ENCODE data around the gene FOXP1.
A peak's percentile ranks its signal among the peaks of the same experiment; 100 is the strongest.

Gene FOXP1

DNA sequence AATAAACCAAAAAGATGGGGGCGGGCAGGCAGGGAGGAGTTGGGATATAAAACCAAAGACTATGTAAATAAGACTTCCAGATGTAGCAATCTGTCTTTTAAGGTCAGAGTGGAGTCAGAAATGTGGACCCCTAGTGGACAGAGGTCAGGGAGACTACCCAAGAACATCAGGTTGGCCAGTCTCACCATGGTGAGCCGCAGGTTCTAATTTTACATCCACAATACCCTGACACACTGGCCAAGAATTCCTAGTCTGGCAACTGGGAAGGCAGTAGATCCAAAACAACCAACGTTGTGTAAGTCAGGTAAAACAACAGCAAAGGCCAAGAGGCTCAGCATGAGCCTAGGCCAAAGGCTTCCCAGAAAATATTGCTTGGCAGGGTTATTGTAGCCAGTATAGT is 203.4 kb downstream of the FOXP1 start:
- Histone ChIP-seq H4K20me1 (ENCODE audit: insufficient read depth, low read length) (no peaks in the 10 kb centered on the region), H3K27me3 (ENCODE audit: insufficient read depth, low read length) (no peaks in the 10 kb centered on the region), H3K4me2 (ENCODE audit: low read length) (no peak overlapping the region), H3K9me3 (ENCODE audit: low read length) (no peaks in the 10 kb centered on the region), H3F3A (ENCODE audit: insufficient read depth, low read length) (no peaks in the 10 kb centered on the region), H3K36me3 (ENCODE audit: insufficient read depth, low read length) (0 out of 2 replicates have a peak, but pooled peaks cover 7% of the 10 kb centered on the region), H3K4me1 (ENCODE audit: insufficient read depth, low read length, severe bottlenecking) (peaks cover 35% of the 10 kb centered on the region), H3K9me2 (ENCODE audit: low read depth, low read length) (no peaks in the 10 kb centered on the region), H2AFZ (ENCODE audit: low read length) (no peak overlapping the region), H3K79me2 (ENCODE audit: insufficient read depth, low read length) (peaks cover 34% of the 10 kb centered on the region), H3K27ac (ENCODE audit: low read depth, low read length, poor library complexity, severe bottlenecking) (no peak overlapping the region), H3K9ac (ENCODE audit: low read length) (no peak overlapping the region), H3K4me3 (ENCODE audit: low read depth, low read length, poor library complexity, severe bottlenecking) (no peak overlapping the region)
- TF ChIP-seq CTCF (IDR thresholded peaks at IDR 0.05; ENCODE audit: low read length) (peak; percentile 46; the same call in 1 of the 2 replicates), EZH2 (IDR thresholded peaks at IDR 0.05; ENCODE audit: borderline replicate concordance, low read length) (no peak)

GRCh38 chr3:71378509-71378908 is 205.0 kb downstream of the FOXP1 start:
- Histone ChIP-seq H3K79me2 (ENCODE audit: insufficient read depth, low read length) (peaks cover 34% of the 10 kb centered on the region), H3K4me1 (ENCODE audit: insufficient read depth, low read length, severe bottlenecking) (peaks cover 45% of the 10 kb centered on the region), H3F3A (ENCODE audit: insufficient read depth, low read length) (no peaks in the 10 kb centered on the region), H3K27me3 (ENCODE audit: insufficient read depth, low read length) (no peaks in the 10 kb centered on the region), H2AFZ (ENCODE audit: low read length) (no peak overlapping the region), H4K20me1 (ENCODE audit: insufficient read depth, low read length) (no peaks in the 10 kb centered on the region), H3K9me2 (ENCODE audit: low read depth, low read length) (no peaks in the 10 kb centered on the region), H3K4me3 (ENCODE audit: low read depth, low read length, poor library complexity, severe bottlenecking) (no peak overlapping the region), H3K4me2 (ENCODE audit: low read length) (no peak overlapping the region), H3K27ac (ENCODE audit: low read depth, low read length, poor library complexity, severe bottlenecking) (no peak overlapping the region), H3K36me3 (ENCODE audit: insufficient read depth, low read length) (0 out of 2 replicates have a peak, but pooled peaks cover 7% of the 10 kb centered on the region), H3K9me3 (ENCODE audit: low read length) (no peaks in the 10 kb centered on the region), H3K9ac (ENCODE audit: low read length) (no peak overlapping the region)
- TF ChIP-seq EZH2 (IDR thresholded peaks at IDR 0.05; ENCODE audit: borderline replicate concordance, low read length) (no peak), CTCF (IDR thresholded peaks at IDR 0.05; ENCODE audit: low read length) (no peak)

DNA sequence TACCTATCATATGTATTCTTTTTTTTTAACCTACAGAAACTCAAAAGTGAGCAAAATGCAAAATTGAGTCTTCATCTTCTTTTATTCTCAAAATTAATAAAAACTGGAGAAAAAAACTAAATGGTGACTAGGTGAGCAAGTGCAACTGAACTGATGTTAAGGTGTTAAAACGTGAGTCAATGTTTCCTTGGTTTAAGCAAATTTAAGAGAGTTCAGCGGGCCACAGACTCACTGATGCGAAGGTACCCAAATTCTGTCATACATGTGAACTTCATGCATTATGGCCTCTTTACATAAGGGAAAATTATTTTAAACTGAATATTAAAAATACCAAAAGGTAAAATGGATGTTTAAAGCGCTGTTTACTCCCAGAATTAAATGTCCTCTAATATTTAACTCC is 206.6 kb downstream of the FOXP1 start:
- Histone ChIP-seq H3F3A (ENCODE audit: insufficient read depth, low read length) (no peaks in the 10 kb centered on the region), H3K9me3 (ENCODE audit: low read length) (no peaks in the 10 kb centered on the region)

More for the DNA sequence above, 206.6 kb downstream of the FOXP1 start:
- H3K36me3 ChIP-seq (ENCODE audit: insufficient read depth, low read length) = 0 out of 2 replicates have a peak, but pooled peaks cover 3% of the 10 kb centered on the region
- peak overlapping the region; percentile 43 for H3K27ac ChIP-seq (ENCODE audit: low read depth, low read length, poor library complexity, severe bottlenecking)
- H3K9ac ChIP-seq (ENCODE audit: low read length) = no peak overlapping the region
- no peaks in the 10 kb centered on the region for H4K20me1 ChIP-seq (ENCODE audit: insufficient read depth, low read length)
- no peak overlapping the region for H3K4me3 ChIP-seq (ENCODE audit: low read depth, low read length, poor library complexity, severe bottlenecking)
- H3K79me2 ChIP-seq (ENCODE audit: insufficient read depth, low read length) = peaks cover 31% of the 10 kb centered on the region
- TF ChIP-seq CTCF (IDR thresholded peaks at IDR 0.05; ENCODE audit: low read length) (no peak), EZH2 (IDR thresholded peaks at IDR 0.05; ENCODE audit: borderline replicate concordance, low read length) (no peak)
- peaks cover 57% of the 10 kb centered on the region for H3K4me1 ChIP-seq (ENCODE audit: insufficient read depth, low read length, severe bottlenecking)
- H3K4me2 ChIP-seq (ENCODE audit: low read length) = peak overlapping the region; percentile 2; the same call in 1 of the 2 replicates
- H3K27me3 ChIP-seq (ENCODE audit: insufficient read depth, low read length) = no peaks in the 10 kb centered on the region
- H2AFZ ChIP-seq (ENCODE audit: low read length) = no peak overlapping the region
- no peaks in the 10 kb centered on the region for H3K9me2 ChIP-seq (ENCODE audit: low read depth, low read length)
